HepG2 (cell line): ENCODE measurements around the gene HHIPL2. TPM values are rescaled to one million over a fixed set of nuclear protein-coding genes. Genes with fewer than 3 reads are reported as not detected.

Experiments
- ATAC-seq: fragments of 200-7000 bp; cut with Tn5 transposase; 3 replicates; pipeline ENCODE4 v1.9.1; 2020; ENCODE audit warnings: mild to moderate bottlenecking, moderate library complexity
- BruUV-seq: library from RNA; stranded (reverse); fragments of 400-500 nt; replicated peaks from 2 replicates; lab custom pipeline; 2021; lab: Mats Ljungman, UMichigan
- CTCF ChIA-PET: fragments of 300-600 bp; formaldehyde crosslinking; extraction: SDS; loops from one replicate; lab custom pipeline; 2021; ENCODE audit warnings: low total read pairs, inconsistent platforms, low intra/inter-chr PET ratio; lab: Yijun Ruan, JAX
- POLR2A ChIA-PET: fragments of 350-600 bp; sonication (Branson Sonifier 250); formaldehyde crosslinking; loops from one replicate; lab custom pipeline; 2020; ENCODE audit warnings: antibody characterized with exemption, inconsistent platforms; lab: Yijun Ruan, JAX
- DNase-seq: peaks from one replicate; pipeline ENCODE4 v3.0.0-alpha.2; 2015; ENCODE audit warnings: low spot score
- FAIRE-seq: peaks from 3 replicates; lab custom pipeline; 2011; peaks lifted over from hg19 to GRCh38; lab: Jason Lieb, UNC
- H2AFZ ChIP-seq: one replicate; pipeline ENCODE4 v1.6.1; 2011; ENCODE audit warnings: low read length, inconsistent platforms
- H3K27ac ChIP-seq: fragments of 300-600 bp; 3 replicates; pipeline ENCODE4 v1.8.0; 2011; ENCODE audit warnings: mixed run types, mild to moderate bottlenecking, mixed read lengths, low read length, inconsistent platforms; ENCODE audit not compliant: insufficient read depth; ENCODE audit errors: extremely low read length
- H3K27me3 ChIP-seq, 2 experiments: fragments of 200-600 bp in 1 of 2; 2 replicates in 1 of 2; 3 replicates in 1 of 2; pipeline versions ENCODE4 v1.6.0 to v1.8.0; 2011; ENCODE audit warnings: low read length in 2 of 2, mild to moderate bottlenecking in 2 of 2, moderate library complexity in 2 of 2, inconsistent platforms in 1 of 2; ENCODE audit not compliant: insufficient read depth in 2 of 2, control insufficient read depth in 1 of 2
- H3K36me3 ChIP-seq, 2 experiments: fragments of 200-600 bp in 1 of 2; replicated peaks in 1 of 2; 2 replicates in 1 of 2; 3 replicates in 1 of 2; pipeline versions ENCODE4 v1.5.1 to v1.8.0; 2011; ENCODE audit warnings: low read length in 2 of 2, inconsistent platforms in 1 of 2; ENCODE audit not compliant: insufficient read depth in 2 of 2, control insufficient read depth in 1 of 2
- H3K4me1 ChIP-seq: 2 replicates; pipeline ENCODE4 v1.5.1; 2012; ENCODE audit warnings: low read length, inconsistent platforms; ENCODE audit not compliant: insufficient read depth
- H3K4me2 ChIP-seq: 2 replicates; pipeline ENCODE4 v1.6.0; 2011; ENCODE audit warnings: low read depth, low read length, inconsistent platforms
- H3K4me3 ChIP-seq, 3 experiments: fragments of 200-600 bp in 1 of 3; sonication (generic), shearing (Covaris generic) in 1 of 3; replicated peaks in 1 of 3; 2 replicates each; pipeline ENCODE4 v1.5.1; 2011 to 2016; ENCODE audit warnings: low read length in 3 of 3, inconsistent platforms in 2 of 3, low read depth in 2 of 3, mild to moderate bottlenecking in 2 of 3, control low read depth in 1 of 3, mixed read lengths in 1 of 3; ENCODE audit not compliant: insufficient read depth in 1 of 3
- H3K79me2 ChIP-seq: one replicate; pipeline ENCODE4 v1.6.1; 2011; ENCODE audit warnings: low read length, inconsistent platforms; ENCODE audit not compliant: insufficient read depth
- H3K9ac ChIP-seq: 2 replicates; pipeline ENCODE4 v1.6.0; 2011; ENCODE audit warnings: mild to moderate bottlenecking, low read depth, low read length, inconsistent platforms; ENCODE audit not compliant: insufficient read depth
- H3K9me3 ChIP-seq: 2 replicates; pipeline ENCODE4 v1.5.1; 2012; ENCODE audit warnings: mild to moderate bottlenecking, low read length
- H4K20me1 ChIP-seq: 2 replicates; pipeline ENCODE4 v1.6.0; 2011; ENCODE audit warnings: inconsistent platforms, mild to moderate bottlenecking, low read length, moderate library complexity; ENCODE audit not compliant: insufficient read depth
- CEBPZ ChIP-seq: IDR thresholded peaks from 2 replicates; pipeline ENCODE4 v1.6.1; 2012; ENCODE audit warnings: low read length, improper control_type of control experiment
- CHCHD3 ChIP-seq: sonication (generic); formaldehyde crosslinking; IDR thresholded peaks from 2 replicates; pipeline ENCODE4 v1.8.0; 2022; ENCODE audit warnings: mild to moderate bottlenecking, missing genetic modification reagents, moderate library complexity
- ELF4 ChIP-seq: sonication (generic); formaldehyde crosslinking; IDR thresholded peaks from 2 replicates; pipeline ENCODE4 v1.5.0; 2020; ENCODE audit warnings: missing genetic modification reagents, mild to moderate bottlenecking, moderate library complexity, borderline replicate concordance
- FOXO1 ChIP-seq: sonication (generic); formaldehyde crosslinking; IDR thresholded peaks from 2 replicates; pipeline ENCODE4 v1.4.0; 2020; ENCODE audit warnings: missing genetic modification reagents
- GATAD2A ChIP-seq: IDR thresholded peaks from 2 replicates; pipeline ENCODE4 v1.6.1; 2016
- MLLT10 ChIP-seq: sonication (generic); formaldehyde crosslinking; IDR thresholded peaks from 2 replicates; pipeline ENCODE4 v1.4.0; 2020; ENCODE audit warnings: missing genetic modification reagents
- NBN ChIP-seq: fragments of 450-650 bp; conservative IDR thresholded peaks from 2 replicates; pipeline ENCODE4 v1.6.1; 2017
- SETDB1 ChIP-seq: sonication (generic); formaldehyde crosslinking; IDR thresholded peaks from 2 replicates; pipeline ENCODE4 v1.5.1; 2020; ENCODE audit warnings: missing genetic modification reagents, mild to moderate bottlenecking, borderline replicate concordance
- STAT5B ChIP-seq: sonication (generic); formaldehyde crosslinking; IDR thresholded peaks from 2 replicates; pipeline ENCODE4 v1.4.0; 2020; ENCODE audit warnings: missing genetic modification reagents
- ZNF362 ChIP-seq: sonication (generic); formaldehyde crosslinking; IDR thresholded peaks from 2 replicates; pipeline ENCODE4 v1.4.0; 2020; ENCODE audit warnings: missing genetic modification reagents, mild to moderate bottlenecking, borderline replicate concordance
- WGBS: methylation state at CpG from one replicate; pipeline ENCODE4 v1.1.6; 2017; ENCODE audit warnings: low lambda C conversion rate; 5-methylcytosine and 5-hydroxymethylcytosine counted together
- in situ Hi-C: cut with HindIII; loops from 2 replicates; pipeline ENCODE4 v1.10.0; 2017; ENCODE audit warnings: low pct_unique_long_range_greater_than_20kb; ENCODE audit not compliant: extremely low pct_ligation_motif_present
- intact Hi-C: fragments of 100-400 bp; cut with micrococcal nuclease; formaldehyde crosslinking; loops from one replicate; pipeline ENCODE4 v1.10.0; 2022; ENCODE audit not compliant: unreplicated experiment
- polyA plus RNA-seq, 8 experiments: library from polyadenylated mRNA; depleted of rRNA in 3 of 8; stranded (reverse) in 7 of 8; unstranded in 1 of 8; fragments of >200 nt; fragmentation: Illumina TruSeq in 4 of 8; extraction: Trizol in 4 of 8; gene quantifications; 2 replicates each; pipeline versions ENCODE4 v1.2.1 to v1.2.3, GENCODE V29; 2011 to 2016; ENCODE audit warnings: low read depth in 4 of 8, missing spikeins in 1 of 8, mixed read lengths in 1 of 8; ENCODE audit not compliant: insufficient read depth in 1 of 8
- total RNA-seq, 5 experiments: library from RNA; depleted of rRNA; stranded (reverse); fragments of >200 nt; fragmentation: Illumina TruSeq; extraction: Trizol; gene quantifications; 2 replicates each; pipeline ENCODE4 v1.2.3, GENCODE V29; 2016; ENCODE audit warnings: low read depth in 1 of 5
- TF ChIP-seq, protein P1 (sequence below): sonication (generic); formaldehyde crosslinking; IDR thresholded peaks from 2 replicates; pipeline ENCODE4 v1.8.0; 2023; ENCODE audit warnings: mild to moderate bottlenecking, missing genetic modification reagents

Gene HHIPL2
- total and polyA plus RNA-seq, 2 of the 13 experiments (the other 11 are each of a cell fraction or from before 2014, with no cell fraction given) = 0.53 to 1.3 TPM

DNA sequence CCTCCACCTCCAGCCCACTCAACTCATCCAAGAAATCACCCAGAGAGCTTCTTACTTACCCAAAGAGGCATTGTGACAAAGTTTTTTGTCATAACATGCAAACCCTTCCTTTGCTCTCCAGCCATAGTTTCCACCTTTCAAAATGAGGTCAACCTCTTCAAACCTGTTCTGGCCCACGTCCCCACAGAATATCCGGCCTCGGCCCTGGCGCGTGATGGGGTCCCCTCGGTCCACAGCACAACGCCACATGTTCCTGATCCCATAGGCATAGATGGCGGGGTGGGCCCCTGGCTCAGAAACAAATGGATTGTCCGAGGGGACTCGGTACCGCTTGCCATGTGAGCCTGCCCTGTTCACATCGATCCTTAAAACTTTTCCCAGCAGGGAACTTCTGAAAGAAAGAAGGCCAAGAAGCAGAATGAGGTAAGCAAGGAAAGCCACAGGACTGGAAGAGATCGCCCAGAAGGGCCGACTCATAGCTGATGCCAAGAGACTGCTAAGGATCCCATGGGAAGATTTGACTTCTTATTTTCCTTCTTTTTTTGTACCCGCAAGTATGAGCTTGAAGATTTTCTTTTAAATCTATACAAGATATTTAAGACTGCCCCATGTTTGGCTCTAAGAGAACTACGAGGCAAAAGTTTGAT is 7.8 kb downstream of the HHIPL2 start:
- no peak overlapping the region for H3K4me3 ChIP-seq
- no peaks in the 10 kb centered on the region for H3K4me1 ChIP-seq
- in situ Hi-C loops = no loop called here
- FAIRE-seq (no peak), DNase-seq (no peak), ATAC-seq (no peak)
- no peak overlapping the region for H3K4me2 ChIP-seq
- no peaks in the 10 kb centered on the region for H3K36me3 ChIP-seq
- H2AFZ ChIP-seq = no peak overlapping the region
- no peak overlapping the region for H3K27ac ChIP-seq
- intact Hi-C loops = no loop called here
- H3K9ac ChIP-seq = no peak overlapping the region
- H3K27me3 ChIP-seq = no peaks in the 10 kb centered on the region
- BruUV-seq = no TSS peak
- no peaks in the 10 kb centered on the region for H3K79me2 ChIP-seq
- 73% methylated on average over 16 of the region's 16 CpGs for WGBS
- no peak for TF ChIP-seq ELF4 (CRISPR knock-in tag)
- no peak for TF ChIP-seq FOXO1 (CRISPR knock-in tag)
- TF ChIP-seq CHCHD3 (CRISPR knock-in tag) = no peak
- TF ChIP-seq, protein P1, sequence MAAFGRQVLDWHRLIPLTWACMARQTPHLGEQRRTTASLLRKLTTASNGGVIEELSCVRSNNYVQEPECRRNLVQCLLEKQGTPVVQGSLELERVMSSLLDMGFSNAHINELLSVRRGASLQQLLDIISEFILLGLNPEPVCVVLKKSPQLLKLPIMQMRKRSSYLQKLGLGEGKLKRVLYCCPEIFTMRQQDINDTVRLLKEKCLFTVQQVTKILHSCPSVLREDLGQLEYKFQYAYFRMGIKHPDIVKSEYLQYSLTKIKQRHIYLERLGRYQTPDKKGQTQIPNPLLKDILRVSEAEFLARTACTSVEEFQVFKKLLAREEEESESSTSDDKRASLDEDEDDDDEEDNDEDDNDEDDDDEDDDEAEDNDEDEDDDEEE (CRISPR knock-in tag) = no peak
- TF ChIP-seq MLLT10 = no peak
- TF ChIP-seq STAT5B (CRISPR knock-in tag) = no peak
- TF ChIP-seq ZNF362 (CRISPR knock-in tag) = no peak
- no peak for TF ChIP-seq SETDB1 (CRISPR knock-in tag)
- TF ChIP-seq GATAD2A (CRISPR knock-in tag) = no peak
- no peak for TF ChIP-seq CEBPZ
- no peak for TF ChIP-seq NBN
- no peaks in the 10 kb centered on the region for H4K20me1 ChIP-seq
- POLR2A ChIA-PET = no interaction called here
- CTCF ChIA-PET = no interaction called here
- no peaks in the 10 kb centered on the region for H3K9me3 ChIP-seq
